GM18526 (cell line): Measurements from ENCODE around the gene LRRC3B.

Experiments
- POLR2A ChIP-seq: IDR thresholded peaks from 3 replicates; pipeline ENCODE4 v1.6.1; 2011; ENCODE audit not compliant: insufficient read length; ENCODE audit errors: extremely low read depth

The LRRC3B gene

GRCh38 chr3:26657348-26657976 is 34.9 kb downstream of the LRRC3B start:
- TF ChIP-seq POLR2A, result no peak

- no peak for TF ChIP-seq POLR2A
Measured at GRCh38 chr3:26668171-26668570, 45.6 kb downstream of the LRRC3B start.

- TF ChIP-seq POLR2A, result no peak
Measured at GRCh38 chr3:26668696-26669095, 46.1 kb downstream of the LRRC3B start.

- TF ChIP-seq POLR2A, result no peak
Measured at GRCh38 chr3:26675336-26675735, 52.8 kb downstream of the LRRC3B start.

GRCh38 chr3:26681632-26682031 is 59.1 kb downstream of the LRRC3B start:
- no peak for TF ChIP-seq POLR2A

GRCh38 chr3:26682406-26682805 is 59.8 kb downstream of the LRRC3B start:
- TF ChIP-seq POLR2A, result no peak

GRCh38 chr3:26683902-26684301 is 61.3 kb downstream of the LRRC3B start:
- TF ChIP-seq POLR2A, result no peak

- TF ChIP-seq POLR2A, result no peak
Measured at GRCh38 chr3:26687466-26687865, 64.9 kb downstream of the LRRC3B start.

GRCh38 chr3:26699553-26699952 is 77.0 kb downstream of the LRRC3B start:
- no peak for TF ChIP-seq POLR2A

GRCh38 chr3:26703519-26703918 is 80.9 kb downstream of the LRRC3B start:
- TF ChIP-seq POLR2A, result no peak

- TF ChIP-seq POLR2A, result no peak
Measured at GRCh38 chr3:26704736-26705135, 82.2 kb downstream of the LRRC3B start.

GRCh38 chr3:26708501-26708900 is 85.9 kb downstream of the LRRC3B start:
- TF ChIP-seq POLR2A, result no peak

GRCh38 chr3:26712211-26713026 is 89.8 kb downstream of the LRRC3B start:
- no peak for TF ChIP-seq POLR2A

GRCh38 chr3:26713091-26713490 is 90.5 kb downstream of the LRRC3B start:
- TF ChIP-seq POLR2A, result no peak

GRCh38 chr3:26714485-26714884 is 91.9 kb downstream of the LRRC3B start:
- no peak for TF ChIP-seq POLR2A

GRCh38 chr3:26715431-26715830 is 92.9 kb downstream of the LRRC3B start:
- no peak for TF ChIP-seq POLR2A

GRCh38 chr3:26718315-26718714 is 95.7 kb downstream of the LRRC3B start:
- TF ChIP-seq POLR2A, result no peak
